WI38 (cell line): Measurements from ENCODE around the gene SLC16A5.
"Not testable (repeated sequence)": the region's sequence is repeated elsewhere in the genome, so short reads cannot be mapped to it uniquely, and the experiment has no call there.

Experiments used
- H3K4me3 ChIP-seq: 2 replicates; pipeline ENCODE4 v1.5.1; 2011; ENCODE audit warnings: low read depth, mild to moderate bottlenecking, control low read depth, low read length
- CTCF ChIP-seq: IDR thresholded peaks from 2 replicates; pipeline ENCODE4 v1.5.1; 2012; ENCODE audit warnings: low read depth, mild to moderate bottlenecking, control low read depth, low read length

Gene SLC16A5

GRCh38 chr17:75087558-75088453 is at the start of gene SLC16A5:
SLC16A5 (plus strand) TSS chr17:75087954; CDS start chr17:75093637, 5,683 bp downstream.
- TF ChIP-seq CTCF, result no peak
- H3K4me3 ChIP-seq, result peak within 1 kb of the TSS; percentile 54

- H3K4me3 ChIP-seq, result no peak overlapping the region
- no peak for TF ChIP-seq CTCF
Measured at GRCh38 chr17:75039238-75039637, 48.5 kb upstream of the SLC16A5 start.

- TF ChIP-seq CTCF, result no peak
- H3K4me3 ChIP-seq, result no peak overlapping the region
Measured at GRCh38 chr17:75041656-75042280, 46.0 kb upstream of the SLC16A5 start.

GRCh38 chr17:75043789-75044188 is 44.0 kb upstream of the SLC16A5 start:
- H3K4me3 ChIP-seq, result not testable (repeated sequence)

GRCh38 chr17:75044716-75045115 is 43.0 kb upstream of the SLC16A5 start:
- H3K4me3 ChIP-seq, result no peak overlapping the region
- TF ChIP-seq CTCF, result no peak

- H3K4me3 ChIP-seq, result peak overlapping the region; percentile 92
Measured at GRCh38 chr17:75045946-75046406, 41.8 kb upstream of the SLC16A5 start.

GRCh38 chr17:75046407-75047289 is 41.1 kb upstream of the SLC16A5 start, which contains the start of the genes ATP5PD and KCTD2:
ATP5PD (minus strand) TSS chr17:75046969; CDS start chr17:75042650, 4,319 bp downstream.
KCTD2 (plus strand) TSS chr17:75047225; CDS start chr17:75047251, 26 bp downstream.
- TF ChIP-seq CTCF, result no peak
- H3K4me3 ChIP-seq, result peak within 1 kb of the TSS; percentile 92
